Vagina (tissue), 2 donors: ENCODE measurements around the gene COL5A1. TPM values are rescaled to one million over a fixed set of nuclear protein-coding genes. Genes with fewer than 3 reads are reported as not detected.

Experiments
- DNase-seq, 2 donors: peaks; one replicate each; pipeline ENCODE4 v3.0.0-alpha.2; 2017; ENCODE audit errors: extremely low spot score in 2 of 2
- H3K27ac ChIP-seq: fragments of 200-600 bp; sonication (generic); one replicate; pipeline ENCODE4 v1.5.1; 2019
- H3K27me3 ChIP-seq: fragments of 200-600 bp; sonication (generic); one replicate; pipeline ENCODE4 v1.5.1; 2019
- H3K36me3 ChIP-seq, 2 donors: fragments of 200-600 bp; sonication (generic); one replicate each; pipeline ENCODE4 v1.5.1; 2017 to 2019
- H3K4me1 ChIP-seq: fragments of 200-600 bp; sonication (generic); one replicate; pipeline ENCODE4 v1.5.1; 2019
- H3K4me3 ChIP-seq, 2 donors: fragments of 200-600 bp; sonication (generic); 1 replicate in 1 of 2; 2 replicates in 1 of 2; pipeline ENCODE4 v1.5.1; 2016 to 2019
- H3K9me3 ChIP-seq: fragments of 200-600 bp; sonication (generic); one replicate; pipeline ENCODE4 v1.5.1; 2019
- POLR2A ChIP-seq, 2 donors: fragments of 450-650 bp; IDR thresholded peaks; one replicate each; pipeline ENCODE4 v1.6.1; 2017; ENCODE audit warnings: antibody characterized with exemption in 2 of 2, mild to moderate bottlenecking in 2 of 2, moderate library complexity in 2 of 2
- POLR2AphosphoS5 ChIP-seq, 2 donors: sonication (generic); formaldehyde crosslinking; IDR thresholded peaks; one replicate each; pipeline ENCODE4 v1.9.0; 2017; ENCODE audit warnings: antibody characterized with exemption in 2 of 2, mild to moderate bottlenecking in 2 of 2, low read depth in 1 of 2; ENCODE audit not compliant: insufficient read depth in 1 of 2
- intact Hi-C: fragments of 100-400 bp; cut with DNase I; formaldehyde crosslinking; loops from one replicate; pipeline ENCODE4 v1.15.1; 2023
- total RNA-seq: library from RNA; depleted of rRNA; stranded (reverse); fragments of >200 nt; gene quantifications from one replicate; pipeline ENCODE4 v1.2.3, GENCODE V29; 2016
- TF ChIP-seq, protein P1 (sequence below), 3 experiments: fragments of 450-650 bp in 2 of 3; fragments of 200-600 bp in 1 of 3; sonication (generic) in 1 of 3; IDR thresholded peaks; one replicate each; pipeline ENCODE4 v1.5.1; 2017 to 2019; ENCODE audit warnings: antibody characterized with exemption in 3 of 3, mild to moderate bottlenecking in 2 of 3, moderate library complexity in 2 of 3

Gene COL5A1
- total RNA-seq, 1 donor from 2014 or later = 36.6 TPM

DNA sequence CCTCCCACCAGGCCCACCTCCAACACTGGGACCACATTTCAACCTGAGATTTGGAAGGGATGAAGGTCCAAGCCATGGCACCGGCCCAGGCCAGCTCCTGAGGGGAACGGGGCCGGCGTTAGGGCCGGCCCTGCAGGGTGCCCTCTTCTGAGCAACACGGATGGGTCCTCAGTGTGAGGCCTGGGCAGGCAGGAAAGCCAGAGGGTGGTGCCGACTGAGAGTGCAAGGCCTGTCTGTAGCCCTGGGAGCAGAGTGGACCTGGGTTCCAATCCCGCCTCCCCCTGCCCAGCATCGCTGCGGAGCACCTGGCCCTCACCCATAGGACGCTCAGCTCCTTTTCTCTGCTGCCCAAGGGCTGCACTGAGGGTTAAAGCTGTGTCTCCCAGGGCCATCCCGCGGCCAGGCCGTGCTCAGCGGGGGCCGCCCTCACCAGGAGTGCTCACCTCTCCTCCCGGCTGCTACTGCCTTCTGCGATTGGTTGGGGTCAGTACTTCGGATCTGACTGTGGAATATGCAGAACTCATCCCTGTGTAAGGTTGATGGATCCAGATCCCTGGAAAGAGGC lies 194.9 kb downstream of the COL5A1 start:
- Histone ChIP-seq H3K27me3 (no peaks in the 10 kb centered on the region), H3K36me3 (peaks cover 0 to 15% of the 10 kb centered on the region in 2 donors), H3K4me1 (no peaks in the 10 kb centered on the region), H3K4me3 (no peak overlapping the region), H3K27ac (no peak overlapping the region), H3K9me3 (no peaks in the 10 kb centered on the region)
- DNase-seq = no peak
- TF ChIP-seq, protein P1, sequence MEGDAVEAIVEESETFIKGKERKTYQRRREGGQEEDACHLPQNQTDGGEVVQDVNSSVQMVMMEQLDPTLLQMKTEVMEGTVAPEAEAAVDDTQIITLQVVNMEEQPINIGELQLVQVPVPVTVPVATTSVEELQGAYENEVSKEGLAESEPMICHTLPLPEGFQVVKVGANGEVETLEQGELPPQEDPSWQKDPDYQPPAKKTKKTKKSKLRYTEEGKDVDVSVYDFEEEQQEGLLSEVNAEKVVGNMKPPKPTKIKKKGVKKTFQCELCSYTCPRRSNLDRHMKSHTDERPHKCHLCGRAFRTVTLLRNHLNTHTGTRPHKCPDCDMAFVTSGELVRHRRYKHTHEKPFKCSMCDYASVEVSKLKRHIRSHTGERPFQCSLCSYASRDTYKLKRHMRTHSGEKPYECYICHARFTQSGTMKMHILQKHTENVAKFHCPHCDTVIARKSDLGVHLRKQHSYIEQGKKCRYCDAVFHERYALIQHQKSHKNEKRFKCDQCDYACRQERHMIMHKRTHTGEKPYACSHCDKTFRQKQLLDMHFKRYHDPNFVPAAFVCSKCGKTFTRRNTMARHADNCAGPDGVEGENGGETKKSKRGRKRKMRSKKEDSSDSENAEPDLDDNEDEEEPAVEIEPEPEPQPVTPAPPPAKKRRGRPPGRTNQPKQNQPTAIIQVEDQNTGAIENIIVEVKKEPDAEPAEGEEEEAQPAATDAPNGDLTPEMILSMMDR (IDR thresholded peaks at IDR 0.05) = no peak
- TF ChIP-seq POLR2A (IDR thresholded peaks at IDR 0.05) (no peak), POLR2AphosphoS5 (IDR thresholded peaks at IDR 0.05; ENCODE audit: insufficient read depth in 1 of 2, low read depth in 1 of 2) (no peak)
- intact Hi-C loops = no loop called here

DNA sequence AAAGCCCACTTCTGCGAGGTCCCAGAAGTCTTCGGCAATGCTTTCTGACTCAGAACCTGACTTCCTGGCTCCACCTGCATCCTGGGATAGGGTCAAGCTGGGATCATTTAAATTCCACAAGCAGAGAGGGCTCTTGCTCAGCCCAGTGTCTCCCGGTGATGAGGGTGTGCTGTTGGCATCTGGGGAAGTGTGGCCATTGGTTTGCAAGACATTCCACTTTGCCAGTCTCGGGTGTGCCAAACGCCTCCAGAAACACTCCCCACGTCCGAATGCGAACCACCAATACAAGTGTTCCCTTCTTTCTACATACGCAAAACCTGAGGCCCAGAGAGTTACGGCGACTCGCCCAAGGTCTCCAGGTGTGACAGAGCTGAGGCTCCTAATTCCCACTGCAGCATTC lies 195.9 kb downstream of the COL5A1 start:
- no peak for DNase-seq
- H3K9me3 ChIP-seq = no peaks in the 10 kb centered on the region
- no peak for TF ChIP-seq POLR2AphosphoS5 (IDR thresholded peaks at IDR 0.05; ENCODE audit: insufficient read depth in 1 of 2, low read depth in 1 of 2)
- TF ChIP-seq, protein P1 (IDR thresholded peaks at IDR 0.05) = no peak
- no peak overlapping the region for H3K27ac ChIP-seq
- intact Hi-C loops = no loop called here
- peaks cover 0 to 22% of the 10 kb centered on the region in 2 donors for H3K36me3 ChIP-seq
- no peaks in the 10 kb centered on the region for H3K4me1 ChIP-seq
- no peaks in the 10 kb centered on the region for H3K27me3 ChIP-seq
- no peak overlapping the region for H3K4me3 ChIP-seq

DNA sequence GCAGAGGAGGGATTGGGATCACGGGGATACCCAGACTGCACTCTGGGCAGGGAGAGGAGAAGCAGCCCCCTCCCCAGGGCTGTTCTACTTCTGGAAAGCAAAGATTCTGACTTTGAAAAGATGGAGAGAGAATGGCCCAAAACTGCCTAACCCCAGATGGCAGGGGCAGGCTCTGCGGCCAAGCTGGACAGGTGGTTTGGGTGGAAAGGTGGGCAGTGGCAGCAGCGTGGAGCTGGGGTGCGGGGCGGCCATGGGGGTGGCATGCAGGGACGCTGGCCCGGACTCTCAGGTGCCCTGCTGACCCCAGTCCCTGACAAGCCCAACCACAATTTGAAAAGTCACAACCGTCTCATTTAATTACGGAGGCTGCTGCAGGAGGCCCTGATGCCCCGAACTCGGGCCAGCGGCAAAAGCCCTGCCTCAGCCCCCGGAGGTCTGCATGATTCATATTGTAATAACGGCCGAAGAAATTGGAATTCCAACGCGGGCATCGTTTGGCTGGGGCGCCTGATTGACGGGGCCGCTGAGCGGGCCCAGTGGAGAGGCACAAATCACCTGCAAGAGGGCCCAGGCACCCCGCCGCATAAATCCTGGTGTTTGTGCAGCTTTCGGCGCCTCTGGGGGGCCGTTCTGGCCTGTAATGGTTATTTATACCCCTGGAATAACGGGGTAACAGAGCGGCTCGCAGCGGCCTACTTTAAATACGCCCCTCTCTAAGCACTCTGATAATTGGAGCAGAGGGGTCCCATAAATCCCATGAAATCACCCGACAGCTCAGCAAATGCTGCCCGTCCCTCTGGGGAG lies 197.2 kb downstream of the COL5A1 start:
- Histone ChIP-seq H3K27ac (no peak overlapping the region), H3K4me3 (no peak overlapping the region), H3K9me3 (no peaks in the 10 kb centered on the region), H3K36me3 (peaks cover 0 to 32% of the 10 kb centered on the region in 2 donors), H3K4me1 (no peaks in the 10 kb centered on the region), H3K27me3 (no peaks in the 10 kb centered on the region)
- intact Hi-C loops = no loop called here
- DNase-seq = no peak
- TF ChIP-seq, protein P1 (IDR thresholded peaks at IDR 0.05) = no peak
- no peak for TF ChIP-seq POLR2A (IDR thresholded peaks at IDR 0.05)
- TF ChIP-seq POLR2AphosphoS5 (IDR thresholded peaks at IDR 0.05; ENCODE audit: insufficient read depth in 1 of 2, low read depth in 1 of 2) = no peak

DNA sequence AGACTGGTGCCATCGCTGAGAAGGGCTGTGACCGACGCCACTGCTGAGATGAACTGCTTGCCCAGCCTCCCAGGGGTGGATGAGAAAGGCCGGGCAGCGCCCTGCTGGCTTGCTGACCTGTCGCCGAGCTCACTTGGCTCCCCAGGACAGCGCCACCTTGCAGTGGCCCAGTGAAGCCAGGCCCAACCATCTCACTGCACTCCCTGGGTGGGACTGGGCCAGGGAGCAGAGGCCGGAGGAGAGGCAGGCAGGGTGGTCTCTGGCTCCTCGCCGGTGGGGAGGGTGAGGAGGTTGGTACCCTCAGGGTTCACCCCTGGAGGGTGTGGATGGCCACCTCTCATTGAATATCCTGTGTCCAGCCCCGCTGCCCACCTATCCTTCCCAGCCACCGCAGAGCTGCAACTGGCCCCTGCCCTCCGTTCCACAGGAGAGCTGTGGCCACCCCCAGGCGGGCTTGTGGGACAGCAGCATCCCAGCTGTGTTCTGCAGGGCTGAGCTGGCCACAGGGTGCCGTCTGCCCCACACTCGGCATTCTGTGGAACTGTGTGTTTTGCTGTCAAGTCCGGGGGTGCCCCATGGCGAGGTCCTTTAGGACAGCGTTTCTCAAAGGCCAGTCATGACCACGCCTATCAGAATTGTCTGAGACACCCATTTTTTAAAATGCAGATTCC lies 198.0 kb downstream of the COL5A1 start:
- no peaks in the 10 kb centered on the region for H3K27me3 ChIP-seq
- H3K4me1 ChIP-seq = no peaks in the 10 kb centered on the region
- intact Hi-C loops = no loop called here
- no peaks in the 10 kb centered on the region for H3K9me3 ChIP-seq
- H3K27ac ChIP-seq = no peak overlapping the region
- H3K36me3 ChIP-seq = peaks cover 0 to 36% of the 10 kb centered on the region in 2 donors
- no peak for DNase-seq
- no peak for TF ChIP-seq POLR2A (IDR thresholded peaks at IDR 0.05)
- TF ChIP-seq, protein P1 (IDR thresholded peaks at IDR 0.05) = no peak
- no peak overlapping the region for H3K4me3 ChIP-seq

DNA sequence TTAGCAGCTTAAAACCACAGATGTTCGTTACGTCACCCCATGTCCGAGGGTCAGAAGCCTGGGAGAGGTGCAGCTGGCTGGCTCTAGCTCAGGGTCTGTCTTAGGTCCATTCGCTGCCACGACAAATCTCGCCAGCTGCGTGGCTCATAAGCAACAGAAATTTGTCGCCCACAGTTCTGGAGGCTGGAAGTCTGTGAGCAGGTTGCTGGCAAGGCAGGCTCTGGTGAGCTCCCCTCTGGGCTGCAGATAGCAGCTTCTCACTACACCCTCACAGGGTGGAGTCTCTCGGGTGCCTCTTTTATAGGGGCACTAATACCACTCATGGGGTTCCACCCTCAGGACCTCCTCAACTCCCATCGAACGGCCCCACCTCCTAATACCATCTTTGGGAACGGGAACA lies 198.9 kb downstream of the COL5A1 start:
- H3K27ac ChIP-seq = no peak overlapping the region
- intact Hi-C loops = no loop called here
- no peak for DNase-seq
- no peak overlapping the region for H3K4me3 ChIP-seq
- H3K27me3 ChIP-seq = no peaks in the 10 kb centered on the region
- TF ChIP-seq, protein P1 (IDR thresholded peaks at IDR 0.05) = no peak
- TF ChIP-seq POLR2AphosphoS5 (IDR thresholded peaks at IDR 0.05; ENCODE audit: insufficient read depth in 1 of 2, low read depth in 1 of 2) (no peak), POLR2A (IDR thresholded peaks at IDR 0.05) (no peak)
- H3K9me3 ChIP-seq = no peaks in the 10 kb centered on the region
- peaks cover 0 to 32% of the 10 kb centered on the region in 2 donors for H3K36me3 ChIP-seq
- no peaks in the 10 kb centered on the region for H3K4me1 ChIP-seq
